ENCODE results near the gene HNRNPR.

The HNRNPR gene

DNA sequence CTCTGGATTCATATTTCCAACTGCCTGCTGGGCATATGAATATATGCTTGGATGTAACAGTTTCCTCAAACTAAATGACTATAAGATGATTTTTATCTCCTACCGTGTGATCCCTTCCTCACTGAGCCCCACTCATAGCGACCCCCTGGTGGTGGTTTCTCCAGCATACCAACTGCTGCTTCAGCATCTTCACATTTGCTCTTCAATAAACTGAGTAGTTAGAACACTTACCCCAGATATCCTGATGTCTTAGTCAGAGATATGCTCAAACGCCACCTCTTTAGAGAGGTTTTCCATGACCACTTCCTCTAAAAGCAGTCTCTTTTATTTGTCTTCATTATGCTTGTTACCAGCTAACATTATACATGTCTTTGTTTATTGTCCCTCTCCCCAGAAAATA is 10.2 kb upstream of the HNRNPR start:
- CTCF ChIA-PET = interaction anchor here (0.9 kb wide), 1 partner anchor 49 kb away, joined by 3 read pairs; no protein-coding TSS in a partner anchor
- POLR2A ChIA-PET = interaction anchor here (3.5 kb wide), 1 partner anchor 10 kb away, joined by 19 read pairs; the partner anchor contains the start of gene HNRNPR
- DNase-seq (ENCODE audit: extremely low spot score) = no peak
- no peak for TF ChIP-seq FOXA1 (IDR thresholded peaks at IDR 0.05)
- TF ChIP-seq PKNOX1 (IDR thresholded peaks at IDR 0.05) = no peak
- TF ChIP-seq NFRKB (IDR thresholded peaks at IDR 0.05) = no peak
- no peak for TF ChIP-seq SP1 (IDR thresholded peaks at IDR 0.05)
- TF ChIP-seq CTBP1 (IDR thresholded peaks at IDR 0.05; ENCODE audit: borderline replicate concordance) = no peak
- TF ChIP-seq HDGF (IDR thresholded peaks at IDR 0.05; ENCODE audit: borderline replicate concordance) = no peak
- no peak for TF ChIP-seq FOXK2 (IDR thresholded peaks at IDR 0.05)
- TF ChIP-seq FOXM1 (IDR thresholded peaks at IDR 0.05; ENCODE audit: borderline replicate concordance) = no peak
- TF ChIP-seq BHLHE40 (IDR thresholded peaks at IDR 0.05; ENCODE audit: borderline replicate concordance) = no peak
- TF ChIP-seq TARDBP (IDR thresholded peaks at IDR 0.05) = no peak
- no peak for TF ChIP-seq SUZ12 (IDR thresholded peaks at IDR 0.05)
- no peak for TF ChIP-seq ELF4 (IDR thresholded peaks at IDR 0.05)

GRCh38 chr1:23352096-23352695 is 8.1 kb upstream of the HNRNPR start:
- no peak for DNase-seq (ENCODE audit: extremely low spot score)
- POLR2A ChIA-PET = interaction anchor here (3.5 kb wide), 1 partner anchor 8 kb away, joined by 19 read pairs; the partner anchor contains the start of gene HNRNPR
- TF ChIP-seq NFRKB (IDR thresholded peaks at IDR 0.05) = no peak
- TF ChIP-seq BHLHE40 (IDR thresholded peaks at IDR 0.05; ENCODE audit: borderline replicate concordance) = no peak
- TF ChIP-seq CTBP1 (IDR thresholded peaks at IDR 0.05; ENCODE audit: borderline replicate concordance) = no peak
- TF ChIP-seq SUZ12 (IDR thresholded peaks at IDR 0.05) = no peak
- TF ChIP-seq L3MBTL2 (conservative IDR thresholded peaks at IDR 0.05) = no peak
- CTCF ChIA-PET = no interaction called here

- DNase-seq (ENCODE audit: extremely low spot score) = no peak
- ChIA-PET POLR2A (interaction anchor here (1.2 to 3.0 kb wide), 2 partner anchors 10 to 23 kb away, joined by 3 to 97 read pairs; partner anchors contain the start of gene ZNF436), CTCF (interaction anchor here (0.6 kb wide), 2 partner anchors 82 to 986 kb away, joined by 3 to 4 read pairs; no protein-coding TSS in a partner anchor)
- TF ChIP-seq HDGF (IDR thresholded peaks at IDR 0.05; ENCODE audit: borderline replicate concordance) = no peak
- TF ChIP-seq LEF1 (IDR thresholded peaks at IDR 0.05; ENCODE audit: borderline replicate concordance) = no peak
- no peak for TF ChIP-seq FOXA1 (IDR thresholded peaks at IDR 0.05)
- no peak for TF ChIP-seq ARNT (IDR thresholded peaks at IDR 0.05)
- TF ChIP-seq FOXM1 (IDR thresholded peaks at IDR 0.05; ENCODE audit: borderline replicate concordance) = no peak
- TF ChIP-seq L3MBTL2 (conservative IDR thresholded peaks at IDR 0.05) = no peak
- TF ChIP-seq NFRKB (IDR thresholded peaks at IDR 0.05) = no peak
- TF ChIP-seq TARDBP (IDR thresholded peaks at IDR 0.05) = no peak
- TF ChIP-seq SUZ12 (IDR thresholded peaks at IDR 0.05) = no peak
- TF ChIP-seq ZNF384 (IDR thresholded peaks at IDR 0.05) = no peak
- no peak for TF ChIP-seq CTBP1 (IDR thresholded peaks at IDR 0.05; ENCODE audit: borderline replicate concordance)
- no peak for TF ChIP-seq PKNOX1 (IDR thresholded peaks at IDR 0.05)
- no peak for TF ChIP-seq SP1 (IDR thresholded peaks at IDR 0.05)
- no peak for TF ChIP-seq ELF4 (IDR thresholded peaks at IDR 0.05)
- no peak for TF ChIP-seq BHLHE40 (IDR thresholded peaks at IDR 0.05; ENCODE audit: borderline replicate concordance)
- no peak for TF ChIP-seq FOXK2 (IDR thresholded peaks at IDR 0.05)
Observed at GRCh38 chr1:23345920-23346319, 1.8 kb upstream of the HNRNPR start.

DNA sequence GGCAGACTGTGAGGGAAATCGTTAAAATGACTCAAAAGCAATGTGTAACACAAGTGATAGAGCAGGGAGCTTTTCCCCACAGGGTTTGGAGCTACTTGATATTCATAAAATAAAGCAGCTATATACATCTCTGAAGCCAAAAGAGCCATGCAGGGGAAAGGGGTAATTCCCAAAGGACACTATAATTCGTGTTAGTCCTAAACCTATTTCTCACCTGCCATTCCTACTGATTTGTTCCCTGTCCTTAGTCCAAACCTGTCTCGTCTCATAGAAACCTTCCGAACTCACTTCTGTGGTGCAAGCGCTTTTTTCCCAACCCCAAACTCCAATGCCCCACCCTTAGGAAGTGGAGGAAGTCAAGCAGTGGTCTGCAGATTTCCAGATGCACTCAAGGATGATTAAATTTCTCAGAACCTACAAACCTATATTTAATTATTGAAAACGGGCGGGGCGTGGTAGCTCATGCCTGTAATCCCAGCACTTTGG is 946 bp upstream of the HNRNPR start:
- CTCF ChIA-PET = interaction anchor here (0.7 to 1.5 kb wide), 3 partner anchors 23 to 59 kb away, joined by 3 to 8 read pairs (median 4); no protein-coding TSS in a partner anchor
- DNase-seq (ENCODE audit: extremely low spot score) = peak; percentile 29
- no peak for TF ChIP-seq FOXK2 (IDR thresholded peaks at IDR 0.05)
- peak; percentile 4; the same call in 1 of the 2 replicates for TF ChIP-seq L3MBTL2 (conservative IDR thresholded peaks at IDR 0.05)
- POLR2A ChIA-PET = interaction anchor here (0.7 to 3.0 kb wide), 24 partner anchors 9 to 276 kb away, joined by 3 to 97 read pairs (median 5); partner anchors contain the start of genes ASAP3, HTR1D and ZNF436

GRCh38 chr1:23343221-23344110 is 618 bp downstream of the HNRNPR start:
- POLR2A ChIA-PET = interaction anchor here (0.7 to 3.0 kb wide), 11 partner anchors 14 to 356 kb away, joined by 3 to 97 read pairs (median 4); partner anchors contain the start of genes HTR1D, ID3 and ZNF436
- peak; percentile 20 for DNase-seq (ENCODE audit: extremely low spot score)
- TF ChIP-seq L3MBTL2 (conservative IDR thresholded peaks at IDR 0.05) (0 out of 2 replicates have a peak, but pooled peaks have one; percentile 29), BHLHE40 (IDR thresholded peaks at IDR 0.05; ENCODE audit: borderline replicate concordance) (no peak)

GRCh38 chr1:23341931-23342692 is 2.0 kb downstream of the HNRNPR start:
- DNase-seq (ENCODE audit: extremely low spot score) = no peak
- TF ChIP-seq BHLHE40 (IDR thresholded peaks at IDR 0.05; ENCODE audit: borderline replicate concordance) (no peak), ELF4 (IDR thresholded peaks at IDR 0.05) (no peak), SP1 (IDR thresholded peaks at IDR 0.05) (no peak), NFRKB (IDR thresholded peaks at IDR 0.05) (no peak), PKNOX1 (IDR thresholded peaks at IDR 0.05) (no peak), L3MBTL2 (conservative IDR thresholded peaks at IDR 0.05) (no peak), ARNT (IDR thresholded peaks at IDR 0.05) (no peak), FOXK2 (IDR thresholded peaks at IDR 0.05) (no peak), FOXM1 (IDR thresholded peaks at IDR 0.05; ENCODE audit: borderline replicate concordance) (no peak)
- CTCF ChIA-PET = no interaction called here
- POLR2A ChIA-PET = interaction anchor here (1.1 kb wide), 1 partner anchor 26 kb away, joined by 3 read pairs; no protein-coding TSS in a partner anchor

More at GRCh38 chr1:23343221-23344110, 618 bp downstream of the HNRNPR start:
- CTCF ChIA-PET = no interaction called here

All from HEK293T (cell line).